Keratinocyte (primary cell): ENCODE data around the gene PRR14.

ENCODE experiments used
- CTCF ChIP-seq, 3 experiments: IDR thresholded peaks in 1 of 3; conservative IDR thresholded peaks in 1 of 3; optimal IDR thresholded peaks in 1 of 3; 2 replicates in 2 of 3; 3 replicates in 1 of 3; pipeline versions ENCODE3 to v1.5.1; 2011; ENCODE audit warnings: low read length in 3 of 3, mild to moderate bottlenecking in 3 of 3, moderate library complexity in 2 of 3, control low read depth in 1 of 3, inconsistent platforms in 1 of 3; ENCODE audit not compliant: insufficient read depth in 2 of 3; ENCODE audit errors: extremely low read depth in 1 of 3
- EZH2 ChIP-seq: IDR thresholded peaks from one replicate; pipeline ENCODE4 v1.6.1; 2012; ENCODE audit warnings: inconsistent platforms, mild to moderate bottlenecking, low read length, moderate library complexity

GRCh38 chr16:30602616-30603277, 48.0 kb upstream of the PRR14 start:
- TF ChIP-seq CTCF (optimal IDR thresholded peaks at IDR 0.05 in 1 of 3, IDR thresholded peaks at IDR 0.05 in 1 of 3, conservative IDR thresholded peaks at IDR 0.05 in 1 of 3; ENCODE audit: extremely low read depth in 1 of 3, insufficient read depth in 2 of 3, low read length in 3 of 3) (no peak), EZH2 (no peak)
